CD14-positive monocyte (primary cell): Measurements from ENCODE around the gene KCNMB1. TPM values are rescaled to one million over a fixed set of nuclear protein-coding genes. Genes with fewer than 3 reads are reported as not detected.

ENCODE experiments used
- DNase-seq, 3 donors: peaks; one replicate each; pipeline ENCODE4 v3.0.0-alpha.2; 2011 to 2022
- H2AFZ ChIP-seq: 2 replicates; pipeline ENCODE4 v1.6.0; 2012; ENCODE audit warnings: mild to moderate bottlenecking, low read depth, low read length, inconsistent platforms; ENCODE audit not compliant: insufficient read depth, poor library complexity, severe bottlenecking
- H3K27ac ChIP-seq, 2 donors: 1 replicate in 1 of 2; 2 replicates in 1 of 2; pipeline ENCODE4 v1.5.1; 2012 to 2013; ENCODE audit warnings: low read length in 2 of 2, control low read depth in 1 of 2, inconsistent platforms in 1 of 2, low read depth in 1 of 2, mild to moderate bottlenecking in 1 of 2
- H3K27me3 ChIP-seq, 2 donors: one replicate each; pipeline versions ENCODE4 v1.6.0 to v1.6.1; 2011 to 2013; ENCODE audit warnings: low read length in 2 of 2; ENCODE audit not compliant: control insufficient read depth in 2 of 2, insufficient read depth in 2 of 2
- H3K36me3 ChIP-seq, 2 donors: replicated peaks in 1 of 2; 1 replicate in 1 of 2; 2 replicates in 1 of 2; pipeline versions ENCODE4 v1.5.1 to v1.6.1; 2012 to 2013; ENCODE audit warnings: low read length in 2 of 2, control low read depth in 1 of 2, inconsistent platforms in 1 of 2, mild to moderate bottlenecking in 1 of 2; ENCODE audit not compliant: insufficient read depth in 2 of 2, control insufficient read depth in 1 of 2
- H3K4me1 ChIP-seq, 2 donors: 1 replicate in 1 of 2; 2 replicates in 1 of 2; pipeline versions ENCODE4 v1.5.1 to v1.6.1; 2012 to 2013; ENCODE audit warnings: low read length in 2 of 2, control low read depth in 1 of 2, inconsistent platforms in 1 of 2, mild to moderate bottlenecking in 1 of 2, moderate library complexity in 1 of 2; ENCODE audit not compliant: insufficient read depth in 2 of 2, control insufficient read depth in 1 of 2
- H3K4me2 ChIP-seq: replicated peaks from 2 replicates; pipeline ENCODE3; 2012; ENCODE audit warnings: low read length, moderate library complexity, mild to moderate bottlenecking; ENCODE audit not compliant: poor library complexity, severe bottlenecking; ENCODE audit errors: extremely low read depth
- H3K4me3 ChIP-seq, 3 experiments: fragments of 200-600 bp in 1 of 3; sonication (generic) in 1 of 3; replicated peaks in 1 of 3; 1 replicate in 2 of 3; 2 replicates in 1 of 3; pipeline ENCODE4 v1.5.1; 2011 to 2013; ENCODE audit warnings: low read length in 3 of 3, mild to moderate bottlenecking in 3 of 3, control low read depth in 2 of 3, low read depth in 2 of 3, inconsistent platforms in 1 of 3, moderate library complexity in 1 of 3
- H3K79me2 ChIP-seq: 2 replicates; pipeline ENCODE4 v1.6.0; 2012; ENCODE audit warnings: mild to moderate bottlenecking, control low read depth, inconsistent platforms, low read length, moderate library complexity; ENCODE audit not compliant: insufficient read depth
- H3K9ac ChIP-seq: 2 replicates; pipeline ENCODE4 v1.6.0; 2017; ENCODE audit warnings: low read length, mild to moderate bottlenecking; ENCODE audit not compliant: insufficient read depth, poor library complexity, severe bottlenecking
- H3K9me3 ChIP-seq, 2 donors: replicated peaks in 1 of 2; 1 replicate in 1 of 2; 2 replicates in 1 of 2; pipeline versions ENCODE4 v1.5.1 to v1.6.1; 2012 to 2013; ENCODE audit warnings: low read length in 2 of 2, control low read depth in 1 of 2; ENCODE audit not compliant: control insufficient read depth in 1 of 2, insufficient read depth in 1 of 2
- H4K20me1 ChIP-seq: 2 replicates; pipeline ENCODE4 v1.6.0; 2012; ENCODE audit warnings: mild to moderate bottlenecking, low read length, control low read depth, moderate library complexity; ENCODE audit not compliant: insufficient read depth
- H3K27ac Mint-ChIP-seq, 7 donors: one replicate each; pipeline ENCODE4 v1.8.0; 2020; ENCODE audit warnings: mild to moderate bottlenecking in 7 of 7, mixed read lengths in 7 of 7, moderate library complexity in 6 of 7, inconsistent platforms in 2 of 7
- H3K27me3 Mint-ChIP-seq, 3 donors: one replicate each; pipeline ENCODE4 v1.8.0; 2021 to 2022; ENCODE audit warnings: low read depth in 3 of 3, mild to moderate bottlenecking in 3 of 3, mixed read lengths in 3 of 3, moderate library complexity in 3 of 3, inconsistent platforms in 1 of 3
- H3K36me3 Mint-ChIP-seq, 2 donors: one replicate each; pipeline ENCODE4 v1.8.0; 2020; ENCODE audit warnings: mixed read lengths in 2 of 2, inconsistent platforms in 1 of 2, mild to moderate bottlenecking in 1 of 2
- H3K4me1 Mint-ChIP-seq: one replicate; pipeline ENCODE4 v1.8.0; 2020; ENCODE audit warnings: mild to moderate bottlenecking, mixed read lengths
- H3K4me3 Mint-ChIP-seq, 2 donors: one replicate each; pipeline ENCODE4 v1.8.0; 2020; ENCODE audit warnings: mild to moderate bottlenecking in 2 of 2, mixed read lengths in 2 of 2, moderate library complexity in 1 of 2
- H3K9me3 Mint-ChIP-seq, 7 donors: one replicate each; pipeline ENCODE4 v1.8.0; 2020 to 2022; ENCODE audit warnings: mixed read lengths in 7 of 7, mild to moderate bottlenecking in 6 of 7, moderate library complexity in 6 of 7, inconsistent platforms in 2 of 7
- CTCF ChIP-seq: fragments of 200-600 bp; IDR thresholded peaks from one replicate; pipeline ENCODE4 v1.8.0; 2022; ENCODE audit warnings: antibody characterized with exemption, mild to moderate bottlenecking
- WGBS: methylation state at CpG from one replicate; pipeline ENCODE4 v1.1.5; 2013; ENCODE audit warnings: missing lambda C conversion rate; ENCODE audit not compliant: insufficient coverage; 5-methylcytosine and 5-hydroxymethylcytosine counted together
- intact Hi-C, 2 donors: fragments of 100-400 bp; cut with micrococcal nuclease; formaldehyde crosslinking; loops; one replicate each; pipeline versions ENCODE4 v1.15.0 to v1.15.1; 2023
- polyA plus RNA-seq, 3 donors: library from polyadenylated mRNA; depleted of rRNA in 1 of 3; unstranded in 2 of 3; stranded (reverse) in 1 of 3; fragments of 300-500 nt in 2 of 3; fragments of >200 nt in 1 of 3; fragmentation: Illumina TruSeq in 2 of 3; gene quantifications; 1 replicate in 2 of 3; 2 replicates in 1 of 3; pipeline ENCODE4 v1.2.3, GENCODE V29; 2012 to 2021

The KCNMB1 gene
- polyA plus RNA-seq, 3 donors, result 0.79 to 20.8 (median 1.2) TPM

DNA sequence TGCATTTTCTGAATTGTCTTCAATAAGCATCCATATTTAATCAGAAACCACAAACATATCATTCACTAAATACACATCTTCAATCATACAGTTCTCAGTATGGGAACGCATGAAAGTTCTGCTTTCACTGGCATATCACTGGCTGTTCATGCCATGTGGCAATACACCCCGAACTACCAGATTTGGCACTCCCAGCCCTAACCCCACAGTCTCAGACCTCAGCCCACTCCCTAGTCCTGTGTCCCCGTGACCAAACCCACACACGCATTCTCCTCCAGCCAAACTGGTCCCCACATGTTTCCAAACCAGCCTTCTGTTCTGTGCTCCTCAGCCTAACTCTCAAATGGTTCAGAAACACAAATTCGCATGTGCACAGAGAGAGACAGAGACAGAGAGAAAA, 20.6 kb downstream of the KCNMB1 start:
- no peaks in the 10 kb centered on the region for H3K79me2 ChIP-seq
- no peak overlapping the region for H3K4me2 ChIP-seq
- H3K27me3 ChIP-seq, result no peaks in the 10 kb centered on the region
- H3K36me3 ChIP-seq, result no peaks in the 10 kb centered on the region
- peaks cover 54% of the 10 kb centered on the region for H3K4me1 Mint-ChIP-seq
- H3K9ac ChIP-seq, result no peak overlapping the region
- H3K4me3 ChIP-seq, result no peak overlapping the region
- 18% methylated on average over 4 of the region's 5 CpGs for WGBS
- no peaks in the 10 kb centered on the region for H3K9me3 ChIP-seq
- H3K4me1 ChIP-seq, result peaks cover 47 to 56% of the 10 kb centered on the region in 2 donors
- TF ChIP-seq CTCF, result no peak
- H2AFZ ChIP-seq, result no peak overlapping the region
- intact Hi-C loops, result no loop called here
- peaks cover 1 to 7% (median 3%) of the 10 kb centered on the region in 3 donors for H3K27me3 Mint-ChIP-seq
- peak overlapping the region in 6 of 7 donors; percentile 21 to 77 (median 66) for H3K27ac Mint-ChIP-seq
- no peak overlapping the region for H3K4me3 Mint-ChIP-seq
- no peaks in the 10 kb centered on the region for H3K36me3 Mint-ChIP-seq
- H3K27ac ChIP-seq, result no peak overlapping the region
- peaks cover 0 to 2% (median 0%) of the 10 kb centered on the region in 7 donors for H3K9me3 Mint-ChIP-seq
- peak in 2 of 3 donors; percentile 26 to 48 for DNase-seq
- H4K20me1 ChIP-seq, result no peaks in the 10 kb centered on the region

- Histone ChIP-seq H3K4me1 (peaks cover 64 to 71% of the 10 kb centered on the region in 2 donors), H2AFZ (no peak overlapping the region), H3K4me2 (no peak overlapping the region), H3K4me3 (no peak overlapping the region), H3K79me2 (no peaks in the 10 kb centered on the region), H3K27me3 (no peaks in the 10 kb centered on the region), H4K20me1 (no peaks in the 10 kb centered on the region), H3K9me3 (no peaks in the 10 kb centered on the region), H3K36me3 (no peaks in the 10 kb centered on the region), H3K27ac (peak overlapping the region in 1 of 2 donors; percentile 96), H3K9ac (no peak overlapping the region)
- H3K4me3 Mint-ChIP-seq, result no peak overlapping the region
- H3K27ac Mint-ChIP-seq, result peak overlapping the region in 3 of 7 donors; percentile 18 to 45 (median 37)
- DNase-seq, result no peak
- 100% methylated on average over 2 of the region's 3 CpGs for WGBS
- peaks cover 71% of the 10 kb centered on the region for H3K4me1 Mint-ChIP-seq
- no peak for TF ChIP-seq CTCF
- peaks cover 1 to 5% (median 3%) of the 10 kb centered on the region in 3 donors for H3K27me3 Mint-ChIP-seq
- intact Hi-C loops, result no loop called here
- H3K36me3 Mint-ChIP-seq, result no peaks in the 10 kb centered on the region
- peaks cover 0 to 2% (median 0%) of the 10 kb centered on the region in 7 donors for H3K9me3 Mint-ChIP-seq
These were observed 22.9 kb downstream of the KCNMB1 start for GRCh38 chr5:170366276-170366675.
